HEK293 (cell line): ENCODE data around the gene ATP6AP2.

Experiments used
- CTCF ChIA-PET: fragments of 350-600 bp; formaldehyde crosslinking; extraction: SDS; loops from one replicate; lab custom pipeline; 2021; ENCODE audit warnings: antibody characterized with exemption; lab: Yijun Ruan, JAX
- POLR2A ChIA-PET: fragments of 300-600 bp; formaldehyde crosslinking; extraction: SDS; loops from one replicate; lab custom pipeline; 2020; ENCODE audit warnings: antibody characterized with exemption, inconsistent platforms; lab: Yijun Ruan, JAX
- H3K27ac ChIP-seq: fragments of 200-500 bp; sonication (Bioruptor generic); 2 replicates; pipeline ENCODE4 v1.5.1; 2014; ENCODE audit warnings: low read depth, low read length, control low read depth, inconsistent platforms; ENCODE audit errors: extremely low read depth
- H3K36me3 ChIP-seq, 2 experiments: fragments of 200-500 bp in 1 of 2; sonication (Bioruptor generic) in 1 of 2; 1 replicate in 1 of 2; 2 replicates in 1 of 2; pipeline ENCODE4 v1.5.1; 2014 to 2017; ENCODE audit warnings: inconsistent platforms in 2 of 2, low read length in 2 of 2; ENCODE audit not compliant: control insufficient read depth in 2 of 2, insufficient read depth in 1 of 2
- H3K4me1 ChIP-seq: fragments of 200-500 bp; sonication (Bioruptor generic); 2 replicates; pipeline ENCODE4 v1.5.1; 2014; ENCODE audit warnings: mild to moderate bottlenecking, low read length, inconsistent platforms; ENCODE audit not compliant: control insufficient read depth, insufficient read depth
- H3K4me3 ChIP-seq: 2 replicates; pipeline ENCODE4 v1.5.1; 2011; ENCODE audit warnings: low read depth, mild to moderate bottlenecking, control low read depth, low read length, moderate library complexity
- H3K9me3 ChIP-seq: fragments of 200-500 bp; sonication (Bioruptor generic); 2 replicates; pipeline ENCODE4 v1.5.1; 2014; ENCODE audit warnings: low read depth, low read length, inconsistent platforms; ENCODE audit not compliant: control insufficient read depth, insufficient read depth
- IKZF3 ChIP-seq: fragments of 450-650 bp; IDR thresholded peaks from 2 replicates; pipeline ENCODE4 v1.5.0; 2018; ENCODE audit warnings: missing biosample characterization, mild to moderate bottlenecking, missing genetic modification characterization, moderate library complexity
- OSR2 ChIP-seq: fragments of 450-650 bp; formaldehyde crosslinking; IDR thresholded peaks from 2 replicates; pipeline ENCODE4 v1.5.1; 2016; ENCODE audit warnings: missing biosample characterization, missing genetic modification characterization
- PRDM1 ChIP-seq: fragments of 450-650 bp; formaldehyde crosslinking; IDR thresholded peaks from 2 replicates; pipeline ENCODE4; 2016; ENCODE audit warnings: missing biosample characterization, missing genetic modification characterization
- PRDM10 ChIP-seq: fragments of 450-650 bp; formaldehyde crosslinking; IDR thresholded peaks from 2 replicates; pipeline ENCODE4 v1.5.1; 2016; ENCODE audit warnings: missing biosample characterization, missing genetic modification characterization
- WT1 ChIP-seq: fragments of 450-650 bp; formaldehyde crosslinking; IDR thresholded peaks from 2 replicates; pipeline ENCODE4 v1.5.1; 2016; ENCODE audit warnings: missing biosample characterization, missing genetic modification characterization
- ZBTB8A ChIP-seq: fragments of 450-650 bp; formaldehyde crosslinking; IDR thresholded peaks from 2 replicates; pipeline ENCODE4 v1.5.1; 2016; ENCODE audit warnings: missing biosample characterization, missing genetic modification characterization
- ZFP3 ChIP-seq: fragments of 450-650 bp; formaldehyde crosslinking; IDR thresholded peaks from 2 replicates; pipeline ENCODE4 v1.5.1; 2016; ENCODE audit warnings: low read depth, missing biosample characterization, missing genetic modification characterization
- ZFP69B ChIP-seq: fragments of 450-650 bp; formaldehyde crosslinking; IDR thresholded peaks from 2 replicates; pipeline ENCODE4 v1.5.1; 2016; ENCODE audit warnings: missing biosample characterization, missing genetic modification characterization
- ZNF202 ChIP-seq: fragments of 450-650 bp; formaldehyde crosslinking; IDR thresholded peaks from 2 replicates; pipeline ENCODE4 v1.5.1; 2016; ENCODE audit warnings: missing biosample characterization, missing genetic modification characterization, borderline replicate concordance
- ZNF211 ChIP-seq: fragments of 450-650 bp; formaldehyde crosslinking; IDR thresholded peaks from 2 replicates; pipeline ENCODE4 v1.5.1; 2016; ENCODE audit warnings: low read depth, missing biosample characterization, missing genetic modification characterization
- ZNF24 ChIP-seq: fragments of 450-650 bp; formaldehyde crosslinking; IDR thresholded peaks from 2 replicates; pipeline ENCODE4 v1.5.1; 2016; ENCODE audit warnings: missing biosample characterization, missing genetic modification characterization
- ZNF248 ChIP-seq: fragments of 450-650 bp; formaldehyde crosslinking; IDR thresholded peaks from 2 replicates; pipeline ENCODE4 v1.5.1; 2017; ENCODE audit warnings: missing biosample characterization, missing genetic modification characterization
- ZNF274 ChIP-seq, 2 experiments: fragments of 200-500 bp in 1 of 2; fragments of 450-650 bp in 1 of 2; sonication (Bioruptor generic) in 1 of 2; formaldehyde crosslinking in 1 of 2; IDR thresholded peaks; 2 replicates each; pipeline versions ENCODE4 v1.5.1 to v1.6.1; 2014 to 2016; ENCODE audit warnings: borderline replicate concordance in 1 of 2, inconsistent platforms in 1 of 2, low read length in 1 of 2, missing biosample characterization in 1 of 2, missing genetic modification characterization in 1 of 2
- ZNF335 ChIP-seq: fragments of 450-650 bp; formaldehyde crosslinking; conservative IDR thresholded peaks from 2 replicates; pipeline ENCODE4 v1.5.1; 2016; ENCODE audit warnings: missing biosample characterization, missing genetic modification characterization
- ZNF621 ChIP-seq: fragments of 450-650 bp; formaldehyde crosslinking; IDR thresholded peaks from 2 replicates; pipeline ENCODE4 v1.5.1; 2017; ENCODE audit warnings: missing biosample characterization, missing genetic modification characterization
- ZNF626 ChIP-seq: fragments of 450-650 bp; sonication (Bioruptor Pico); formaldehyde crosslinking; IDR thresholded peaks from 2 replicates; pipeline ENCODE4 v1.5.1; 2018; ENCODE audit warnings: missing biosample characterization, missing genetic modification characterization, inconsistent platforms
- ZNF645 ChIP-seq: fragments of 450-650 bp; formaldehyde crosslinking; IDR thresholded peaks from 2 replicates; pipeline ENCODE4; 2016; ENCODE audit warnings: missing biosample characterization, missing genetic modification characterization
- ZNF660 ChIP-seq: fragments of 450-650 bp; IDR thresholded peaks from 2 replicates; pipeline ENCODE4 v1.5.1; 2018; ENCODE audit warnings: missing biosample characterization, mild to moderate bottlenecking, missing genetic modification characterization
- TF ChIP-seq, protein P1 (sequence below): fragments of 450-650 bp; formaldehyde crosslinking; IDR thresholded peaks from 2 replicates; pipeline ENCODE4 v1.5.1; 2016; ENCODE audit warnings: missing biosample characterization, missing genetic modification characterization
- TF ChIP-seq, protein P2 (sequence below): fragments of 450-650 bp; formaldehyde crosslinking; IDR thresholded peaks from 2 replicates; pipeline ENCODE4 v1.5.0; 2017; ENCODE audit warnings: missing biosample characterization, missing genetic modification characterization, borderline replicate concordance
- TF ChIP-seq, protein P3 (sequence below): fragments of 450-650 bp; formaldehyde crosslinking; IDR thresholded peaks from 2 replicates; pipeline ENCODE4 v1.5.1; 2016; ENCODE audit warnings: missing biosample characterization, missing genetic modification characterization

Gene ATP6AP2

DNA sequence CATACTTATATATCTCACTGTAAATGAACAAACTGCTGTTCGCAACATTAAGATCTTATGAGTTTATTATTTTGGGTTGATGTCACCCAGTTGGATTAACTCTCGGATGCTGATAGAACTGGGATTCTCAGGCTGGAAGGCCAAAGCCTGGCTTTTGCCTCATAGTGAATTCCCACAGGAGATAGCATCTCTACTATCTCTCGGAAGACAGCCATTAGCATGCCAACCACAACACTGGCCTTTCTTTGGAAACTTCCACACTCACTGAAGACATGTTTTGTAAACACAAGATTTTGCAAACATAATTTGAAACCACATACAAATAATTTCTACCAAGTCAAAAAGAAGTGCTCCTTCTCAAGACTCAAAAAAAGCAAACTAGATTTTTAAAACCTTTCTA is 4.5 kb upstream of the ATP6AP2 start:
- H3K9me3 ChIP-seq: no peaks in the 10 kb centered on the region
- H3K4me1 ChIP-seq: 0 out of 2 replicates have a peak, but pooled peaks cover 2% of the 10 kb centered on the region
- ChIA-PET POLR2A (no interaction called here), CTCF (interaction anchor here (0.6 kb wide), 2 partner anchors 9 to 75 kb away, joined by 3 to 5 read pairs; no protein-coding TSS in a partner anchor)
- H3K4me3 ChIP-seq: no peak overlapping the region
- no peaks in the 10 kb centered on the region for H3K36me3 ChIP-seq
- H3K27ac ChIP-seq: no peak overlapping the region
- TF ChIP-seq WT1 (tag by site-specific recombination) (no peak), OSR2 (tag by site-specific recombination) (no peak), ZFP3 (no peak), ZFP69B (tag by site-specific recombination) (no peak), PRDM10 (tag by site-specific recombination) (no peak), ZNF660 (tag by site-specific recombination) (no peak), ZBTB8A (tag by site-specific recombination) (no peak), ZNF626 (tag by site-specific recombination) (no peak)
- TF ChIP-seq, protein P1, sequence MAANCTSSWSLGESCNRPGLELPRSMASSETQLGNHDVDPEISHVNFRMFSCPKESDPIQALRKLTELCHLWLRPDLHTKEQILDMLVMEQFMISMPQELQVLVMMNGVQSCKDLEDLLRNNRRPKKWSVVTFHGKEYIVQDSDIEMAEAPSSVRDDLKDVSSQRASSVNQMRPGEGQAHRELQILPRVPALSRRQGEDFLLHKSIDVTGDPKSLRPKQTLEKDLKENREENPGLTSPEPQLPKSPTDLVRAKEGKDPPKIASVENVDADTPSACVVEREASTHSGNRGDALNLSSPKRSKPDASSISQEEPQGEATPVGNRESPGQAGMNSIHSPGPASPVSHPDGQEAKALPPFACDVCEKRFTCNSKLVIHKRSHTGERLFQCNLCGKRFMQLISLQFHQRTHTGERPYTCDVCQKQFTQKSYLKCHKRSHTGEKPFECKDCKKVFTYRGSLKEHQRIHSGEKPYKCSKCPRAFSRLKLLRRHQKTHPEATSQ (tag by site-specific recombination): no peak

DNA sequence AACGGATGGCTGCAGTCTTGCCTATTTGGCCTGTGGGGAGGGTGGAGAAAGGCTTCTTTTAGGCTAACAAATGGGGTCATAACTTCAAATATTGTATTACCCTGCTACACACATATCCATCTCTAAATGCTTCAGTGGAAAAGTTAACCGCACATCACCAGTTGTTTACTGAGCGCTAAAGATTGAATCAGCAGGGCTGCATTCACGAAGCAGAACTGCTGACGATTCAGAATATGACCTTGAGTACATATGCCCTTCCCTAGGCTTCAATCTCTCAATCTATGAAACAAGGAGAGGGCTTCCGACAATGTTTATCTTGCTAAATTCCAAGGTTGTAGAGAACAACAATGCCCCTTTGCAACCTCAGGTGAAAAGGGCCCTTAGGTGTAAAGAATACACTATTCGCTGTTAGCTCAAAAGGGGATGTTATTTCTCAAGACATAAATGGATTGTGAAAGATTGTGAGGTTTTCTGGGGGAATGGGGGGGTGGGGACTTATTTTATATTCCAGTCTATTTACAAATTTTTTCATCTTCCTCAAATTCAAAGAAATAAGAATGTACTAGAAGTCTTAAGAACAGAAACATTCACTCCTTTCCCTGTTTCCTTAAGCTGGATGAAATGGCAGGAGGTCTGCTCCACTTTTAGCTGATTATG is 2.6 kb upstream of the ATP6AP2 start:
- Histone ChIP-seq H3K4me3 (no peak overlapping the region), H3K36me3 (no peaks in the 10 kb centered on the region), H3K9me3 (no peaks in the 10 kb centered on the region), H3K4me1 (0 out of 2 replicates have a peak, but pooled peaks cover 2% of the 10 kb centered on the region), H3K27ac (no peak overlapping the region)
- TF ChIP-seq ZNF202 (tag by site-specific recombination) (no peak), ZNF645 (tag by site-specific recombination) (no peak), ZNF248 (tag by site-specific recombination) (no peak), ZNF621 (tag by site-specific recombination) (no peak), ZNF626 (tag by site-specific recombination) (no peak), ZNF211 (no peak), ZNF274 (IDR thresholded peaks at IDR 0.05; ENCODE audit: low read length) (no peak), ZNF274 (tag by site-specific recombination; IDR thresholded peaks at IDR 0.05; ENCODE audit: borderline replicate concordance) (no peak), PRDM1 (no peak), IKZF3 (tag by site-specific recombination) (no peak), ZNF335 (tag by site-specific recombination) (no peak), ZNF24 (tag by site-specific recombination) (no peak)
- TF ChIP-seq, protein P2, sequence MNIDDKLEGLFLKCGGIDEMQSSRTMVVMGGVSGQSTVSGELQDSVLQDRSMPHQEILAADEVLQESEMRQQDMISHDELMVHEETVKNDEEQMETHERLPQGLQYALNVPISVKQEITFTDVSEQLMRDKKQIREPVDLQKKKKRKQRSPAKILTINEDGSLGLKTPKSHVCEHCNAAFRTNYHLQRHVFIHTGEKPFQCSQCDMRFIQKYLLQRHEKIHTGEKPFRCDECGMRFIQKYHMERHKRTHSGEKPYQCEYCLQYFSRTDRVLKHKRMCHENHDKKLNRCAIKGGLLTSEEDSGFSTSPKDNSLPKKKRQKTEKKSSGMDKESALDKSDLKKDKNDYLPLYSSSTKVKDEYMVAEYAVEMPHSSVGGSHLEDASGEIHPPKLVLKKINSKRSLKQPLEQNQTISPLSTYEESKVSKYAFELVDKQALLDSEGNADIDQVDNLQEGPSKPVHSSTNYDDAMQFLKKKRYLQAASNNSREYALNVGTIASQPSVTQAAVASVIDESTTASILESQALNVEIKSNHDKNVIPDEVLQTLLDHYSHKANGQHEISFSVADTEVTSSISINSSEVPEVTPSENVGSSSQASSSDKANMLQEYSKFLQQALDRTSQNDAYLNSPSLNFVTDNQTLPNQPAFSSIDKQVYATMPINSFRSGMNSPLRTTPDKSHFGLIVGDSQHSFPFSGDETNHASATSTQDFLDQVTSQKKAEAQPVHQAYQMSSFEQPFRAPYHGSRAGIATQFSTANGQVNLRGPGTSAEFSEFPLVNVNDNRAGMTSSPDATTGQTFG: no peak
- TF ChIP-seq, protein P3, sequence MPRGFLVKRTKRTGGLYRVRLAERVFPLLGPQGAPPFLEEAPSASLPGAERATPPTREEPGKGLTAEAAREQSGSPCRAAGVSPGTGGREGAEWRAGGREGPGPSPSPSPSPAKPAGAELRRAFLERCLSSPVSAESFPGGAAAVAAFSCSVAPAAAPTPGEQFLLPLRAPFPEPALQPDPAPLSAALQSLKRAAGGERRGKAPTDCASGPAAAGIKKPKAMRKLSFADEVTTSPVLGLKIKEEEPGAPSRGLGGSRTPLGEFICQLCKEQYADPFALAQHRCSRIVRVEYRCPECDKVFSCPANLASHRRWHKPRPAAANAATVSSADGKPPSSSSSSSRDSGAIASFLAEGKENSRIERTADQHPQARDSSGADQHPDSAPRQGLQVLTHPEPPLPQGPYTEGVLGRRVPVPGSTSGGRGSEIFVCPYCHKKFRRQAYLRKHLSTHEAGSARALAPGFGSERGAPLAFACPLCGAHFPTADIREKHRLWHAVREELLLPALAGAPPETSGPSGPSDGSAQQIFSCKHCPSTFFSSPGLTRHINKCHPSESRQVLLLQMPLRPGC: no peak
- CTCF ChIA-PET: interaction anchor here (1.1 kb wide), 1 partner anchor 34 kb away, joined by 3 read pairs; no protein-coding TSS in a partner anchor
- POLR2A ChIA-PET: interaction anchor here (0.6 kb wide), 1 partner anchor 507 kb away, joined by 3 read pairs; the partner anchor contains the start of gene USP9X
